WTC11 (cell line): ENCODE results near the gene CORO7. TPM values are rescaled to one million over a fixed set of nuclear protein-coding genes. Genes with fewer than 3 reads are reported as not detected.

ENCODE experiments used
- AFF4 ChIP-seq: sonication (generic); formaldehyde crosslinking; IDR thresholded peaks from 2 replicates; pipeline ENCODE4 v1.8.1; 2023; ENCODE audit warnings: mild to moderate bottlenecking, missing genetic modification reagents, borderline replicate concordance
- AR ChIP-seq: fragments of 250-450 bp; sonication (Bioruptor Pico); IDR thresholded peaks from 2 replicates; pipeline ENCODE4 v1.9.0; 2021; ENCODE audit warnings: mild to moderate bottlenecking
- ATF3 ChIP-seq: sonication (generic); formaldehyde crosslinking; conservative IDR thresholded peaks from 2 replicates; pipeline ENCODE4 v1.8.1; 2022; ENCODE audit warnings: mild to moderate bottlenecking, missing genetic modification reagents
- CDX4 ChIP-seq: fragments of 250-450 bp; sonication (Bioruptor Pico); IDR thresholded peaks from 2 replicates; pipeline ENCODE4 v1.9.0; 2021; ENCODE audit warnings: moderate library complexity, mild to moderate bottlenecking, inconsistent platforms, borderline replicate concordance
- E2F1 ChIP-seq: sonication (generic); formaldehyde crosslinking; IDR thresholded peaks from 2 replicates; pipeline ENCODE4 v1.8.0; 2022; ENCODE audit warnings: mild to moderate bottlenecking, missing genetic modification reagents
- FOXP1 ChIP-seq: sonication (generic); formaldehyde crosslinking; IDR thresholded peaks from 2 replicates; pipeline ENCODE4 v1.8.0; 2022; ENCODE audit warnings: missing genetic modification reagents, mild to moderate bottlenecking, moderate library complexity, borderline replicate concordance
- FOXP4 ChIP-seq: sonication (generic); formaldehyde crosslinking; IDR thresholded peaks from 2 replicates; pipeline ENCODE4 v1.8.0; 2022; ENCODE audit warnings: mild to moderate bottlenecking, missing genetic modification reagents
- GABPB1 ChIP-seq: sonication (generic); formaldehyde crosslinking; IDR thresholded peaks from 2 replicates; pipeline ENCODE4 v1.8.1; 2023; ENCODE audit warnings: mild to moderate bottlenecking, missing genetic modification reagents
- GRHL2 ChIP-seq: fragments of 250-450 bp; sonication (Bioruptor Pico); IDR thresholded peaks from 2 replicates; pipeline ENCODE4 v1.8.0; 2022; ENCODE audit warnings: mild to moderate bottlenecking, moderate library complexity; ENCODE audit not compliant: insufficient replicate concordance, severe bottlenecking
- GTF2I ChIP-seq: fragments of 250-450 bp; sonication (Bioruptor Pico); conservative IDR thresholded peaks from 2 replicates; pipeline ENCODE4 v1.4.0; 2021; ENCODE audit warnings: mild to moderate bottlenecking
- HMGXB4 ChIP-seq: sonication (generic); formaldehyde crosslinking; IDR thresholded peaks from 2 replicates; pipeline ENCODE4 v1.8.1; 2023; ENCODE audit warnings: mild to moderate bottlenecking, moderate library complexity, missing genetic modification reagents
- KAT7 ChIP-seq: sonication (generic); formaldehyde crosslinking; IDR thresholded peaks from 2 replicates; pipeline ENCODE4 v1.8.1; 2023; ENCODE audit warnings: missing genetic modification reagents, mild to moderate bottlenecking, borderline replicate concordance
- MAX ChIP-seq: sonication (generic); formaldehyde crosslinking; IDR thresholded peaks from 2 replicates; pipeline ENCODE4 v1.8.0; 2022; ENCODE audit warnings: mild to moderate bottlenecking, missing genetic modification reagents
- NFE2L1 ChIP-seq: sonication (generic); formaldehyde crosslinking; IDR thresholded peaks from 2 replicates; pipeline ENCODE4 v1.8.1; 2023; ENCODE audit warnings: missing genetic modification reagents
- NR1H2 ChIP-seq: sonication (generic); formaldehyde crosslinking; IDR thresholded peaks from 2 replicates; pipeline ENCODE4 v1.9.0; 2021; ENCODE audit warnings: mild to moderate bottlenecking, moderate library complexity, missing genetic modification reagents
- SMAD3 ChIP-seq: sonication (generic); formaldehyde crosslinking; IDR thresholded peaks from 2 replicates; pipeline ENCODE4 v1.8.0; 2022; ENCODE audit warnings: missing genetic modification reagents, mild to moderate bottlenecking, borderline replicate concordance
- SMAD4 ChIP-seq: sonication (generic); formaldehyde crosslinking; IDR thresholded peaks from 2 replicates; pipeline ENCODE4 v1.8.0; 2022; ENCODE audit warnings: mild to moderate bottlenecking, missing genetic modification reagents
- ZBTB21 ChIP-seq: sonication (generic); formaldehyde crosslinking; IDR thresholded peaks from 2 replicates; pipeline ENCODE4 v1.8.1; 2023; ENCODE audit warnings: mild to moderate bottlenecking, missing genetic modification reagents, borderline replicate concordance
- ZBTB43 ChIP-seq: sonication (generic); formaldehyde crosslinking; IDR thresholded peaks from 2 replicates; pipeline ENCODE4 v1.8.1; 2023; ENCODE audit warnings: mild to moderate bottlenecking, missing genetic modification reagents
- ZNF121 ChIP-seq: sonication (generic); formaldehyde crosslinking; IDR thresholded peaks from 2 replicates; pipeline ENCODE4 v1.8.0; 2023; ENCODE audit warnings: missing genetic modification reagents
- ZNF138 ChIP-seq: sonication (generic); formaldehyde crosslinking; conservative IDR thresholded peaks from 2 replicates; pipeline ENCODE4 v1.8.1; 2022; ENCODE audit warnings: mild to moderate bottlenecking, moderate library complexity, missing genetic modification reagents
- ZNF317 ChIP-seq: sonication (generic); formaldehyde crosslinking; IDR thresholded peaks from 2 replicates; pipeline ENCODE4 v1.8.1; 2023; ENCODE audit warnings: low read depth, mild to moderate bottlenecking, moderate library complexity, missing genetic modification reagents, borderline replicate concordance
- ZNF423 ChIP-seq: fragments of 250-450 bp; sonication (Bioruptor Pico); IDR thresholded peaks from 2 replicates; pipeline ENCODE4 v2.1.2; 2022; ENCODE audit warnings: mild to moderate bottlenecking, moderate library complexity
- total RNA-seq: library from RNA; stranded (reverse); gene quantifications from 3 replicates; pipeline ENCODE4 v1.2.3, GENCODE V29; 2021

CORO7 gene
- total RNA-seq, 1 experiment from 2014 or later, result 45.5 TPM

GRCh38 chr16:4425378-4426020, 9.1 kb upstream of the CORO7 start, which contains the start of gene DNAJA3 (continued):
- no peak for TF ChIP-seq AR
- no peak for TF ChIP-seq ATF3 (CRISPR knock-in tag)
- peak; percentile 65; the same call in 1 of the 2 replicates for TF ChIP-seq HMGXB4 (CRISPR knock-in tag)
- no peak for TF ChIP-seq SMAD4 (CRISPR knock-in tag)
- TF ChIP-seq ZBTB21, result no peak
- no peak for TF ChIP-seq ZNF121 (CRISPR knock-in tag)
- TF ChIP-seq CDX4 (CRISPR knock-in tag), result no peak
- no peak for TF ChIP-seq ZNF138 (CRISPR knock-in tag)
- TF ChIP-seq NR1H2 (CRISPR knock-in tag), result no peak
- peak; percentile 95 for TF ChIP-seq MAX (CRISPR knock-in tag)
- TF ChIP-seq GABPB1, result peak; percentile 95
- peak; percentile 16; the same call in 1 of the 2 replicates for TF ChIP-seq FOXP4 (CRISPR knock-in tag)
- peak; percentile 60; the same call in 1 of the 2 replicates for TF ChIP-seq E2F1 (CRISPR knock-in tag)
- TF ChIP-seq ZBTB43 (CRISPR knock-in tag), result no peak
- no peak for TF ChIP-seq NFE2L1
- TF ChIP-seq KAT7 (CRISPR knock-in tag), result no peak
- no peak for TF ChIP-seq ZNF317 (CRISPR knock-in tag)
- TF ChIP-seq ZNF423 (CRISPR knock-in tag), result no peak
- TF ChIP-seq AFF4 (CRISPR knock-in tag), result no peak
- no peak for TF ChIP-seq FOXP1 (CRISPR knock-in tag)
- TF ChIP-seq GTF2I (CRISPR knock-in tag), result no peak
- TF ChIP-seq SMAD3 (CRISPR knock-in tag), result no peak
- no peak for TF ChIP-seq GRHL2
